K562 (cell line): ENCODE results near the gene PCK2. TPM values are rescaled to one million over a fixed set of nuclear protein-coding genes. Genes with fewer than 3 reads are reported as not detected.
A peak's percentile ranks its signal among the peaks of the same experiment; 100 is the strongest.

ENCODE experiments used
- ATAC-seq: fragments of 200-7000 bp; cut with Tn5 transposase; 3 replicates; pipeline ENCODE4 v1.9.1; 2020; ENCODE audit warnings: moderate library complexity
- BruUV-seq: library from RNA; stranded (reverse); fragments of 400-500 nt; replicated peaks from 2 replicates; lab custom pipeline; 2021; lab: Mats Ljungman, UMichigan
- CTCF ChIA-PET: fragments of 300-600 bp; formaldehyde crosslinking; extraction: SDS; loops from one replicate; lab custom pipeline; 2021; ENCODE audit warnings: low intra/inter-chr PET ratio; lab: Yijun Ruan, JAX
- POLR2A ChIA-PET: fragments of 300-600, 350-650 bp; sonication (Branson Sonifier 250); formaldehyde crosslinking; extraction: SDS; loops from one replicate; lab custom pipeline; 2021; ENCODE audit warnings: antibody characterized with exemption, inconsistent platforms; lab: Yijun Ruan, JAX
- DNase-seq, 4 experiments: peaks; one replicate each; pipeline versions ENCODE4 v3.0.0 to v3.0.0-alpha.2; 2011 to 2018; ENCODE audit warnings: low spot score in 3 of 4, mixed read lengths in 3 of 4; ENCODE audit errors: extremely low read depth in 1 of 4
- FAIRE-seq: peaks from 2 replicates; lab custom pipeline; 2011; peaks lifted over from hg19 to GRCh38; lab: Jason Lieb, UNC
- H2AFZ ChIP-seq: 2 replicates; pipeline ENCODE4 v1.6.0; 2011; ENCODE audit warnings: low read depth, low read length, control low read depth, inconsistent platforms
- H3K27ac ChIP-seq: fragments of 200-600 bp; 3 replicates; pipeline ENCODE4 v1.8.0; 2011; ENCODE audit warnings: low read depth, mild to moderate bottlenecking, control low read depth, inconsistent platforms, low read length, moderate library complexity, mixed read lengths; ENCODE audit errors: extremely low read depth
- H3K27me3 ChIP-seq, 2 experiments: fragments of 300-600 bp in 1 of 2; 2 replicates in 1 of 2; 3 replicates in 1 of 2; pipeline versions ENCODE4 v1.6.0 to v1.8.0; 2011; ENCODE audit warnings: inconsistent platforms in 2 of 2, low read length in 2 of 2, mild to moderate bottlenecking in 1 of 2, mixed read lengths in 1 of 2, moderate library complexity in 1 of 2; ENCODE audit not compliant: control insufficient read depth in 2 of 2, insufficient read depth in 2 of 2
- H3K36me3 ChIP-seq: fragments of 300-600 bp; 3 replicates; pipeline ENCODE4 v1.8.0; 2011; ENCODE audit warnings: mild to moderate bottlenecking, low read length, inconsistent platforms; ENCODE audit not compliant: control insufficient read depth, insufficient read depth
- H3K4me1 ChIP-seq, 2 experiments: fragments of 200-600 bp in 1 of 2; replicated peaks in 1 of 2; 2 replicates in 1 of 2; 3 replicates in 1 of 2; pipeline versions ENCODE4 v1.5.1 to v1.8.0; 2011; ENCODE audit warnings: inconsistent platforms in 2 of 2, low read length in 2 of 2, mild to moderate bottlenecking in 1 of 2, mixed read lengths in 1 of 2, moderate library complexity in 1 of 2; ENCODE audit not compliant: control insufficient read depth in 2 of 2, insufficient read depth in 2 of 2
- H3K4me2 ChIP-seq: 2 replicates; pipeline ENCODE4 v1.6.1; 2011; ENCODE audit warnings: low read length, control low read depth, inconsistent platforms, mixed read lengths; ENCODE audit not compliant: insufficient read depth
- H3K4me3 ChIP-seq: fragments of 200-600 bp; sonication (generic), shearing (Covaris generic); 2 replicates; pipeline ENCODE4 v1.5.1; 2016; ENCODE audit warnings: control low read depth, inconsistent platforms
- H3K79me2 ChIP-seq: fragments of 200-600 bp; 3 replicates; pipeline ENCODE4 v1.8.0; 2011; ENCODE audit warnings: low read length, inconsistent platforms; ENCODE audit not compliant: control insufficient read depth, insufficient read depth
- H3K9ac ChIP-seq, 2 experiments: 2 replicates each; pipeline versions ENCODE4 v1.6.0 to v1.6.1; 2011; ENCODE audit warnings: low read depth in 2 of 2, low read length in 2 of 2, control low read depth in 1 of 2, inconsistent platforms in 1 of 2, mild to moderate bottlenecking in 1 of 2, mixed read lengths in 1 of 2; ENCODE audit not compliant: insufficient read depth in 1 of 2
- H3K9me1 ChIP-seq: one replicate; pipeline ENCODE4 v1.6.0; 2011; ENCODE audit warnings: inconsistent platforms, mild to moderate bottlenecking, low read length, moderate library complexity; ENCODE audit not compliant: control insufficient read depth, insufficient read depth
- H3K9me3 ChIP-seq: replicated peaks from 2 replicates; pipeline ENCODE4 v1.5.1; 2011; ENCODE audit warnings: low read depth, low read length, inconsistent platforms; ENCODE audit not compliant: control insufficient read depth, insufficient read depth
- H4K20me1 ChIP-seq: replicated peaks from 2 replicates; pipeline ENCODE4 v1.6.1; 2011; ENCODE audit warnings: low read length, inconsistent platforms, mixed read lengths; ENCODE audit not compliant: control insufficient read depth, insufficient read depth
- FOSL1 ChIP-seq: fragments of 200-800 bp; sonication (Bioruptor generic); conservative IDR thresholded peaks from 2 replicates; pipeline ENCODE4 v1.6.1; 2016; ENCODE audit warnings: missing genetic modification characterization, missing compliant biosample characterization
- OTX1 ChIP-seq: fragments of 450-650 bp; formaldehyde crosslinking; IDR thresholded peaks from 2 replicates; pipeline ENCODE4 v1.4.0; 2022; ENCODE audit warnings: mild to moderate bottlenecking
- U2AF2 ChIP-seq: fragments of 200-400 bp; formaldehyde crosslinking; optimal IDR thresholded peaks from 2 replicates; pipeline ENCODE3; 2017; ENCODE audit warnings: low read depth, mild to moderate bottlenecking, low read length
- ZNF174 ChIP-seq: fragments of 250-450 bp; sonication (Bioruptor Pico); IDR thresholded peaks from 2 replicates; pipeline ENCODE4 v1.4.0; 2020; ENCODE audit warnings: mild to moderate bottlenecking
- ZNF224 ChIP-seq: sonication (generic); formaldehyde crosslinking; IDR thresholded peaks from 2 replicates; pipeline ENCODE4 v1.8.0; 2022; ENCODE audit warnings: mild to moderate bottlenecking, missing genetic modification reagents
- WGBS: fragments of 100-300 bp; shearing (Covaris generic); methylation state at CpG from one replicate; pipeline ENCODE4 v1.1.6; 2016; ENCODE audit warnings: low coverage, mixed read lengths; ENCODE audit not compliant: insufficient coverage; ENCODE audit errors: missing lambda C conversion rate; 5-methylcytosine and 5-hydroxymethylcytosine counted together
- in situ Hi-C: fragments of 300-500 bp; cut with MboI; formaldehyde crosslinking; loops from 4 replicates; pipeline ENCODE4 v1.15.0; 2018; ENCODE audit warnings: inconsistent platforms, mixed read lengths
- intact Hi-C: fragments of 100-400 bp; cut with micrococcal nuclease; formaldehyde crosslinking; loops from 2 replicates; pipeline ENCODE4 v1.14.2; 2022
- polyA plus RNA-seq, 8 experiments: library from polyadenylated mRNA; depleted of rRNA in 4 of 8; stranded (reverse) in 5 of 8; unstranded in 3 of 8; fragments of >200 nt; fragmentation: Nextera tagmentation in 2 of 8; fragmentation: Illumina TruSeq in 1 of 8; extraction: Ambion mirVana in 2 of 8; extraction: Trizol in 1 of 8; gene quantifications; 2 replicates each; pipeline versions ENCODE4 v1.2.1 to v1.2.3, GENCODE V29; 2011 to 2014; ENCODE audit warnings: inconsistent platforms in 1 of 8, missing spikeins in 1 of 8
- total RNA-seq, 7 experiments: library from RNA; depleted of rRNA in 6 of 7; stranded (reverse); fragments of >200 nt in 6 of 7; fragmentation: Illumina TruSeq in 2 of 7; extraction: Trizol in 2 of 7; gene quantifications; 2 replicates each; pipeline versions ENCODE4 v1.2.1 to v1.2.3, GENCODE V29; 2011 to 2021; ENCODE audit warnings: low replicate concordance in 1 of 7
- TF ChIP-seq, protein P1 (sequence below): sonication (generic); formaldehyde crosslinking; IDR thresholded peaks from 2 replicates; pipeline ENCODE4 v1.8.1; 2022; ENCODE audit warnings: missing genetic modification reagents
- TF ChIP-seq, protein P2 (sequence below): fragments of 450-650 bp; formaldehyde crosslinking; conservative IDR thresholded peaks from 2 replicates; pipeline ENCODE4 v1.4.0; 2022; ENCODE audit warnings: mild to moderate bottlenecking, missing genetic modification characterization
- TF ChIP-seq, protein P3 (sequence below): fragments of 250-450 bp; sonication (Bioruptor Pico); IDR thresholded peaks from 2 replicates; pipeline ENCODE4 v1.8.0; 2022; ENCODE audit warnings: moderate library complexity, mild to moderate bottlenecking, inconsistent platforms
- TF ChIP-seq, protein P4 (sequence below): sonication (generic); formaldehyde crosslinking; IDR thresholded peaks from 2 replicates; pipeline ENCODE4 v1.8.1; 2023; ENCODE audit warnings: mild to moderate bottlenecking, missing genetic modification reagents
- TF ChIP-seq, protein P5 (sequence below), 2 experiments: fragments of 450-650 bp in 1 of 2; IDR thresholded peaks; 2 replicates each; pipeline ENCODE4 v1.6.1; 2011 to 2017; ENCODE audit warnings: low read depth in 2 of 2, antibody characterized with exemption in 1 of 2, borderline replicate concordance in 1 of 2, low read length in 1 of 2, mild to moderate bottlenecking in 1 of 2, mixed read lengths in 1 of 2; ENCODE audit not compliant: control insufficient read depth in 1 of 2
- TF ChIP-seq, protein P6 (sequence below), 2 experiments: fragments of 450-650 bp in 1 of 2; sonication (generic) in 1 of 2; formaldehyde crosslinking; conservative IDR thresholded peaks; 2 replicates each; pipeline versions ENCODE4 v1.4.0 to v1.8.1; 2020 to 2022; ENCODE audit warnings: mild to moderate bottlenecking in 1 of 2, missing genetic modification reagents in 1 of 2

PCK2 gene
- total and polyA plus RNA-seq, 9 of the 15 experiments (the other 6 are each of a cell fraction or from before 2014, with no cell fraction given), result 3.3 to 60.9 (median 30.4) TPM

DNA sequence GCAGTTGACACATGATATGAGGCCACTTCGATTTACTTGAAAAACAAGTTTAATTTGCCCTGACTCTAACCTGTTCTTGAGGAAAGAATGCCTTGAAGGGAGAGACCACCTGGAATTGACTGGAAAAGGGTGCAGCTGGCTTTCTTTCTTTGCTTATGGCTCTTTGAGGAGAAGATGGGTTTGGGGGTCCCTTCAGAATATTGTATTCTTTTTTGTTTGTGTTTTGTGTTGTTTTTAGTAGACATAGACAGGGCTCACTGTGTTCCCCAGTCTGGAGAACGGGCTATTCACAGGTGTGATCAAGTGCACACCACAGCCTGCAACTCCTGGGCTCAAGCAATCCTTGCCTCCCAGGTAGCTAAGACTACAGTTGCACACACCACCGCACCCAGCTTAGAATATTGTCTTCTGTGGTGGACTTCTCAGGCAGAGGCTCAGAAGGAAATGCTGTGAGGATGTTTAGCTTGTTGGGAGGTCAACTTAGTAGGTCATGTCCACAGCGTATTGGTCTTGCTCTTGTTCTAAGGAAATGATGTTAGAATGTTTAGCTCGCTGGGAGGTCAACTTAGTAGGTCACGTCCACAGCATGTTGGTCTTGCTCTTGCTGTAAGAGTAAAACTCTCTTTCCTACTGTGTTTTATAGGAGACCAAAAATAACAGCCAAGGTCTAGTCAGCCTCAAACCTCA lies 22.2 kb downstream of the PCK2 start:
- no peak for ATAC-seq
- peak overlapping the region; percentile 48 to 89; a peak in 2 of 4 replicates for H3K9ac ChIP-seq
- no peaks in the 10 kb centered on the region for H3K9me3 ChIP-seq
- FAIRE-seq, result peak; percentile 65
- ChIA-PET CTCF (no interaction called here), POLR2A (interaction anchor here (0.7 to 5.0 kb wide), 4 partner anchors 10 to 25 kb away, joined by 3 to 38 read pairs (median 9); partner anchors contain the start of genes EMC9 and PSME1)
- peaks cover 10% of the 10 kb centered on the region in 2 experiments; a peak in 4 of 5 replicates for H3K4me1 ChIP-seq
- H3K27ac ChIP-seq, result no peak overlapping the region
- peak overlapping the region; percentile 51; the same call in 1 of the 2 replicates for H3K4me3 ChIP-seq
- in situ Hi-C loops, result no loop called here
- intact Hi-C loops, result no loop called here
- no peaks in the 10 kb centered on the region for H3K9me1 ChIP-seq
- peaks cover 46% of the 10 kb centered on the region; the same call in 2 of the 3 replicates for H3K36me3 ChIP-seq
- BruUV-seq, result no TSS peak
- no peak for DNase-seq
- no peak overlapping the region for H2AFZ ChIP-seq
- WGBS, result 66% methylated on average over 6 of the region's 6 CpGs
- H4K20me1 ChIP-seq, result no peaks in the 10 kb centered on the region
- H3K27me3 ChIP-seq, result no peaks in the 10 kb centered on the region
- peak overlapping the region; percentile 94 for H3K4me2 ChIP-seq
- peaks cover 18% of the 10 kb centered on the region for H3K79me2 ChIP-seq
- TF ChIP-seq, protein P1, sequence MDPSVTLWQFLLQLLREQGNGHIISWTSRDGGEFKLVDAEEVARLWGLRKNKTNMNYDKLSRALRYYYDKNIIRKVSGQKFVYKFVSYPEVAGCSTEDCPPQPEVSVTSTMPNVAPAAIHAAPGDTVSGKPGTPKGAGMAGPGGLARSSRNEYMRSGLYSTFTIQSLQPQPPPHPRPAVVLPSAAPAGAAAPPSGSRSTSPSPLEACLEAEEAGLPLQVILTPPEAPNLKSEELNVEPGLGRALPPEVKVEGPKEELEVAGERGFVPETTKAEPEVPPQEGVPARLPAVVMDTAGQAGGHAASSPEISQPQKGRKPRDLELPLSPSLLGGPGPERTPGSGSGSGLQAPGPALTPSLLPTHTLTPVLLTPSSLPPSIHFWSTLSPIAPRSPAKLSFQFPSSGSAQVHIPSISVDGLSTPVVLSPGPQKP, result no peak
- TF ChIP-seq, protein P2, sequence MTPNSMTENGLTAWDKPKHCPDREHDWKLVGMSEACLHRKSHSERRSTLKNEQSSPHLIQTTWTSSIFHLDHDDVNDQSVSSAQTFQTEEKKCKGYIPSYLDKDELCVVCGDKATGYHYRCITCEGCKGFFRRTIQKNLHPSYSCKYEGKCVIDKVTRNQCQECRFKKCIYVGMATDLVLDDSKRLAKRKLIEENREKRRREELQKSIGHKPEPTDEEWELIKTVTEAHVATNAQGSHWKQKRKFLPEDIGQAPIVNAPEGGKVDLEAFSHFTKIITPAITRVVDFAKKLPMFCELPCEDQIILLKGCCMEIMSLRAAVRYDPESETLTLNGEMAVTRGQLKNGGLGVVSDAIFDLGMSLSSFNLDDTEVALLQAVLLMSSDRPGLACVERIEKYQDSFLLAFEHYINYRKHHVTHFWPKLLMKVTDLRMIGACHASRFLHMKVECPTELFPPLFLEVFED (CRISPR knock-in tag), result no peak
- TF ChIP-seq, protein P3, sequence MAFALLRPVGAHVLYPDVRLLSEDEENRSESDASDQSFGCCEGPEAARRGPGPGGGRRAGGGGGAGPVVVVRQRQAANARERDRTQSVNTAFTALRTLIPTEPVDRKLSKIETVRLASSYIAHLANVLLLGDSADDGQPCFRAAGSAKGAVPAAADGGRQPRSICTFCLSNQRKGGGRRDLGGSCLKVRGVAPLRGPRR (CRISPR knock-in tag), result no peak
- TF ChIP-seq ZNF224 (CRISPR knock-in tag), result no peak
- no peak for TF ChIP-seq U2AF2
- TF ChIP-seq FOSL1 (tag), result no peak
- TF ChIP-seq OTX1, result no peak
- TF ChIP-seq, protein P4, sequence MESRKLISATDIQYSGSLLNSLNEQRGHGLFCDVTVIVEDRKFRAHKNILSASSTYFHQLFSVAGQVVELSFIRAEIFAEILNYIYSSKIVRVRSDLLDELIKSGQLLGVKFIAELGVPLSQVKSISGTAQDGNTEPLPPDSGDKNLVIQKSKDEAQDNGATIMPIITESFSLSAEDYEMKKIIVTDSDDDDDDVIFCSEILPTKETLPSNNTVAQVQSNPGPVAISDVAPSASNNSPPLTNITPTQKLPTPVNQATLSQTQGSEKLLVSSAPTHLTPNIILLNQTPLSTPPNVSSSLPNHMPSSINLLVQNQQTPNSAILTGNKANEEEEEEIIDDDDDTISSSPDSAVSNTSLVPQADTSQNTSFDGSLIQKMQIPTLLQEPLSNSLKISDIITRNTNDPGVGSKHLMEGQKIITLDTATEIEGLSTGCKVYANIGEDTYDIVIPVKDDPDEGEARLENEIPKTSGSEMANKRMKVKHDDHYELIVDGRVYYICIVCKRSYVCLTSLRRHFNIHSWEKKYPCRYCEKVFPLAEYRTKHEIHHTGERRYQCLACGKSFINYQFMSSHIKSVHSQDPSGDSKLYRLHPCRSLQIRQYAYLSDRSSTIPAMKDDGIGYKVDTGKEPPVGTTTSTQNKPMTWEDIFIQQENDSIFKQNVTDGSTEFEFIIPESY (CRISPR knock-in tag), result no peak
- TF ChIP-seq, protein P5, sequence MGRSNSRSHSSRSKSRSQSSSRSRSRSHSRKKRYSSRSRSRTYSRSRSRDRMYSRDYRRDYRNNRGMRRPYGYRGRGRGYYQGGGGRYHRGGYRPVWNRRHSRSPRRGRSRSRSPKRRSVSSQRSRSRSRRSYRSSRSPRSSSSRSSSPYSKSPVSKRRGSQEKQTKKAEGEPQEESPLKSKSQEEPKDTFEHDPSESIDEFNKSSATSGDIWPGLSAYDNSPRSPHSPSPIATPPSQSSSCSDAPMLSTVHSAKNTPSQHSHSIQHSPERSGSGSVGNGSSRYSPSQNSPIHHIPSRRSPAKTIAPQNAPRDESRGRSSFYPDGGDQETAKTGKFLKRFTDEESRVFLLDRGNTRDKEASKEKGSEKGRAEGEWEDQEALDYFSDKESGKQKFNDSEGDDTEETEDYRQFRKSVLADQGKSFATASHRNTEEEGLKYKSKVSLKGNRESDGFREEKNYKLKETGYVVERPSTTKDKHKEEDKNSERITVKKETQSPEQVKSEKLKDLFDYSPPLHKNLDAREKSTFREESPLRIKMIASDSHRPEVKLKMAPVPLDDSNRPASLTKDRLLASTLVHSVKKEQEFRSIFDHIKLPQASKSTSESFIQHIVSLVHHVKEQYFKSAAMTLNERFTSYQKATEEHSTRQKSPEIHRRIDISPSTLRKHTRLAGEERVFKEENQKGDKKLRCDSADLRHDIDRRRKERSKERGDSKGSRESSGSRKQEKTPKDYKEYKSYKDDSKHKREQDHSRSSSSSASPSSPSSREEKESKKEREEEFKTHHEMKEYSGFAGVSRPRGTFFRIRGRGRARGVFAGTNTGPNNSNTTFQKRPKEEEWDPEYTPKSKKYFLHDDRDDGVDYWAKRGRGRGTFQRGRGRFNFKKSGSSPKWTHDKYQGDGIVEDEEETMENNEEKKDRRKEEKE (IDR thresholded peaks at IDR 0.05; ENCODE audit: borderline replicate concordance in 1 of 2, control insufficient read depth in 1 of 2, low read depth in 2 of 2, low read length in 1 of 2), result no peak
- TF ChIP-seq ZNF174 (CRISPR knock-in tag), result no peak
- TF ChIP-seq, protein P6, sequence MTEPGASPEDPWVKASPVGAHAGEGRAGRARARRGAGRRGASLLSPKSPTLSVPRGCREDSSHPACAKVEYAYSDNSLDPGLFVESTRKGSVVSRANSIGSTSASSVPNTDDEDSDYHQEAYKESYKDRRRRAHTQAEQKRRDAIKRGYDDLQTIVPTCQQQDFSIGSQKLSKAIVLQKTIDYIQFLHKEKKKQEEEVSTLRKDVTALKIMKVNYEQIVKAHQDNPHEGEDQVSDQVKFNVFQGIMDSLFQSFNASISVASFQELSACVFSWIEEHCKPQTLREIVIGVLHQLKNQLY (CRISPR knock-in tag; conservative IDR thresholded peaks at IDR 0.05), result no peak
